RKO (cell line): ENCODE results near the gene TMEM131.
A peak's percentile ranks its signal among the peaks of the same experiment; 100 is the strongest.
"Not testable (repeated sequence)": the region's sequence is repeated elsewhere in the genome, so short reads cannot be mapped to it uniquely, and the experiment has no call there.

ENCODE experiments used
- DNase-seq: peaks from one replicate; pipeline ENCODE4 v3.0.0-alpha.2; 2016; ENCODE audit warnings: low spot score

TMEM131 gene

DNA sequence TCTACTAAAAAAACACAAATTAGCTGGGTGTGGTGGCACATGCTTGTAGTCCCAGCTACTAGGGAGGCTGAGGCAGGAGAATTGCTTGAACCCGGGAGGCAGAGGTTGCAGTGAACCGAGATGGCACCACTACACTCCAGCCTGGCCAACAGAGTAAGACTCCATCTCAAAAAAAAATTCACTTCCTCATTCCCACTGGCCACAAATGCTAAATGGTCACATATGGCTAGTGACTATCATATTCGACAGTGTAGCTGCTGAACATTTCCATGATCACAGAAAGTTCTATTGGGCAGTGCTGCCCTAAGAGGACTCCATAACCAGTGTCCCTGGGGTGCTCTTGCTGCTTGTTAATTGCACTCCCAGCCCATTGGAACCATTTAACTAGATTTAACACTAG is 26.3 kb upstream of the TMEM131 start:
- DNase-seq = not testable (repeated sequence)

DNA sequence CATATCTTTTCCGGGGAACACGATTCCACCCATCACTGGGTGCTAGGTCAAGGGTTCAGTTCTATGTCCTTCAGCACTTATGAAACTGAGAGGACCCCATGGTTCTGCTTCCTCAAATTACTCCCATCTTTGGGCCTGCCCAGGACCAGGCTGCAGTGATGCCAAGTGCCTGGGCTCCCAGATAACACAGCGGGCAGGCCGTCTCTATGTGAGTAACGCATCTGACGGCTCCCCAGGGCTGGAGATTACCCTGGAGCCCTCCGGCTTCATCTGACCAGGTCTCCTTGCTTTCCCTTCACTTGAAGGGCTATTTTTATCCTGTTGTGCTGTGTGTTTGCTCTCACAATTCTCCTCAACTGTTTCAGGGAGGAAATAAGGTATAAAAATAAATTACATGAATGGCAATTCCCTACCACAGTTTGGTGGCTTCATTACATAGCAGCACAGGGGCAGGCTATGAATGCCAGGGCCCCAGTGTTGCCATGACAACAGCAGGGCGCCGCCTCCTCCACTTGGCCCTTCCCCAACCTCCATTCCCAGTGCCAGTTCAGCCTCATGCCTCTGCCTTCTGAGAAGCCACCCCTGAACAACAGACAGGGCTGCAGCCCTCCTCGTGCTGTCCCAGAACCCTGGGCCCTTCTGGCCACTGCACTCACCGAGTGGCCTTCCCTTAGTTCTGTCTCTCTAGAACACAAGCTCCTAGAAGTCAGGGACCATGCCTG is 25.4 kb upstream of the TMEM131 start:
- DNase-seq = no peak

DNA sequence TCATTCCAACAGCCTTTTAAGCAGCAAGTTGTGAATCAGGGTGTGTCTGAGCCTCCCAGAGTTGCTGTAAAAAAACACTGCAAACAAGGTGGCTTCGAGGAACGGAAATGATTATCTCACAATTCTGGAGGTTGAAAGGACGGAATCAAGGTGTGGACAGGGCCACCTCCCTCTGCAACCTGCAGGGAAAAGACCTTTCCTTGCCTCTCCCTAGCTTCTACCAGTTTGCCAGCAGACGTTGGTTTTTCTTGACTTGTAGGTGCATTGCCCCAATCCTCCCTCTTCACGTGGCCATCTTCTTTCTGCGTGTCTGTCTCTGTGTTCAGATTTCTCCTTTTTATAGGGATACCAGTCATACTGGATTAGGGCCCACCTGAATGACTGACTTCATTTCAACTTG is 24.8 kb upstream of the TMEM131 start:
- DNase-seq = no peak

DNA sequence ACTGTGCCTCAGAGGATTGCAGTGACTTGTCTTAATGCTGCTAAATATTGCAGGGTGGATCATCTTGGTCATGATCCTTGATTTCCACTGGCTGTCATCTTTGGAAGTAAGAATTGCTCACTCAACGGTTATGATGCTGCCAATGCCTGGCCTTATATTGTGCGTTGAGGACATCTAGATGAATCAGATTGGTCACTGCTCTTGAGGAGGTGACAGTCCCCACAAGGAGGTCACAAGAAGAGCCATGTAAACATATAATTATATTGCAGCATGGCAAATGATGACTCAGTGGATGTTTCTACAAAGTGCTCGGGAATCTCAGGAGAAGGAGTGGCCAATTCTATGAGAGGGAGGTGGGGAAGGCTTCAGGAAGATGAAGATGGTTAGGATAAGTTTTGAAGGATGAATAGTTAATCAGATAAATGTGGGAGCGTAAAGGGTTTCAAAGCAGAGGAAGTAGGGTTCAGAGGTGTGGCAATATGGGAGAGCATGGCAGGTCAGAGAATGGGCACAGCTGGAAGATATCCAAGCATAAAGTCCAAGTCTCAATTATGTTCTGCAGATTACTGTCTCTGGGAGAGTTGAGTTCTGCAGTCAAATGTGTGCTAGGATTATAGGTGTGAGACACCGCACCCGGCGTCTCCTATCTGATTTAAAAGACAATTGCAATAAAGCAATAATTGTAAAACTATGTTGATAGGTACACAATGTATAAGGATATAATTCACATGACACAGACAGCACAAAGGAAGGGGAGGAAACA is 21.3 kb upstream of the TMEM131 start:
- DNase-seq = no peak

GRCh38 chr2:98015671-98016070 is 19.9 kb upstream of the TMEM131 start:
- no peak for DNase-seq

- DNase-seq = no peak
These were observed 18.6 kb upstream of the TMEM131 start for GRCh38 chr2:98014379-98014778.

GRCh38 chr2:98013407-98014042 is 17.8 kb upstream of the TMEM131 start:
- no peak for DNase-seq

- no peak for DNase-seq
These were observed 16.8 kb upstream of the TMEM131 start for GRCh38 chr2:98012561-98012991.

DNA sequence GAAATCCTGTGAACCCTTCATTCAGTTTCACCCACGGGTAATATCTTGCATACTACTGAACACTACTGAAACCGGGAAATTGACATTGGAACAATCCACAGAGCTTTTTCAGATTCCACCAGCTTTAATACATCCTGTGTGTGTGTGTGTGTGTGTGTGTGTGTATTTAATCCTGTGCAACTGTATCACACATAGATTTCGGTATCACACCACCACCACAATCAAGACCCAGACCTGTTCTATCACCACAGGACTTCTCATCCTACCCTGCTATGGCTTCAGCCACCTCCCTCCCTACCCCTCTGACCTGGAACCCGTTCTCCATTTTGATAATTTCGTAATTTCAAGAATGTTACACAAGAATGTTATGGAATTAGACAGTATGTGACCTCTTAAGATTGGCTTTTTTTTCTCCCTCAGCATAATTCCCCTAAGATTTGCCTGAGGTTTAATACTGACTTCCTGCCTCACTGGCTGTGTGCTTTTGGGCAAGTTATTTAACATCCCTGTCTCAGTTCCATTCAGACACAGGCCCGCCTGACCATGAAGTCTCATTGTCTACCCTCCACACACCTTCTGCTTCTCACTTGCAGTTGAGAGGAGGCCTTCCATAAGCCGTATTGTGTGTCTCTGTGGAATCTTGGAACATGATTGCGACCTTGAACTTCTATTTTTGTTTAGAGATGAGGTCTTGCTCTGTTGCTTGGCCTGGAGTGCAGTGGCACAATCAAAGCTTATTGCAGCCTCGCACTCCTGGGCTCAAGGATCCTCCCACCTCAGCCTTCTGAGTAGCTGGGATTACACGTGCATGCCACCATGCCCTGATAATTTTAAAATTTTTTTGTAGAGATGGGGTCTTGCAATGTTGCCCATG is 14.4 kb upstream of the TMEM131 start:
- no peak for DNase-seq

- no peak for DNase-seq
These were observed 12.7 kb upstream of the TMEM131 start for GRCh38 chr2:98008415-98008814.

DNA sequence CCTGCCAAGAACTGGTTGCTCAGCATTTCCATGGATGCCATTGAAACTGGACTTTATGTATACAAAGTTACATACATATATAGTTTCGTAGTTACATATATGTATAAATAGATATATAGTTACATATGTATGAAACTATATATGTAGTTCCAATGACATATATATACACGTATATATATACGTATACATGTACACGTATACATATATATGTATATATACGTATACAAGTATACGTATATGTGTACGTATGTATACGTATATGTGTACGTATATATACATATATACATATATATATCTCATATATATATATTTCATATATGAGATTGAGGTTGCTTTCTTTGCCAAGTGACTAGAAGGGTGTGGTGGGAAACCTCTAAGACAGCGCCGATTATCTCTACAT is 10.6 kb upstream of the TMEM131 start:
- DNase-seq = no peak

GRCh38 chr2:98004613-98005012 is 8.9 kb upstream of the TMEM131 start:
- DNase-seq = no peak

DNA sequence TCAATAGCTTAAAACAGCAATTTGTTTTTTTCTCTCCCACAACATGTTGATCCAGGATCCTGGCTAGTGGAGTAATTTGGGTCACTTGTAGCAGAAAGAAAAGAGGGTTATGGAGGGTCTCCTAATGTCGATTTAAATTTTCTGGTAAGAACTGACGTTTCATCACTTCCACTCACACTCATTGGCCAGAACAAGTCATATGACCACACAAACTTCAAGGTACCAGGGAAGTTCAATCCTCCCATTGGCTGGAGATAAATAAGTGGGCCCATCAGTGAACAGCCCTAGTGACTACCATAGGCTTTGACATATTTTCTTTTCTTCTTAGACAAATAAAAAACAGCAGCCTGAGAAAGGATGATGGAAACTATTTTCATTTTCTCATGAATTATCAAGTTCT is 8.3 kb upstream of the TMEM131 start:
- DNase-seq = no peak

DNA sequence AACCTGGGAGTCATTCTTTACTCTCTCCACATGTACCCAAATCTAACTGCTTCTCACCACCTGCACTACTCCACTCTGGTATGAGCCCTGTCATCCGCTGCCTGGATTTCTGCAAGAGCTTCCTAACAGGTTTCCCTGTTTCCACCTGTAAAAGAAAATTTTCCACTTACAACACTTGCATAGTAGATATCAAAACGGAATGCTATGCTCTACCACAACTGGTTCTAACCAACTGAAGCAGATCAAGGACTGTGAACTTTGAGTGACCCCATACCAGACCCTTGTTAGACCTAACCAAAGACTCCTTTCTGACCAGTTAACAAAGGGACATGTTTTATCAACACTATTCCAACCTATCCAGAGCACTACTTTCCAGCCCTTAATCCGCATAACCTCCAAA is 3.8 kb upstream of the TMEM131 start:
- DNase-seq = no peak

- no peak for DNase-seq
These were observed 2.8 kb upstream of the TMEM131 start for GRCh38 chr2:97998431-97999005.

- DNase-seq = no peak
These were observed 2.1 kb upstream of the TMEM131 start for GRCh38 chr2:97997784-97998392.

GRCh38 chr2:97996679-97997078 is 931 bp upstream of the TMEM131 start:
- no peak for DNase-seq

DNA sequence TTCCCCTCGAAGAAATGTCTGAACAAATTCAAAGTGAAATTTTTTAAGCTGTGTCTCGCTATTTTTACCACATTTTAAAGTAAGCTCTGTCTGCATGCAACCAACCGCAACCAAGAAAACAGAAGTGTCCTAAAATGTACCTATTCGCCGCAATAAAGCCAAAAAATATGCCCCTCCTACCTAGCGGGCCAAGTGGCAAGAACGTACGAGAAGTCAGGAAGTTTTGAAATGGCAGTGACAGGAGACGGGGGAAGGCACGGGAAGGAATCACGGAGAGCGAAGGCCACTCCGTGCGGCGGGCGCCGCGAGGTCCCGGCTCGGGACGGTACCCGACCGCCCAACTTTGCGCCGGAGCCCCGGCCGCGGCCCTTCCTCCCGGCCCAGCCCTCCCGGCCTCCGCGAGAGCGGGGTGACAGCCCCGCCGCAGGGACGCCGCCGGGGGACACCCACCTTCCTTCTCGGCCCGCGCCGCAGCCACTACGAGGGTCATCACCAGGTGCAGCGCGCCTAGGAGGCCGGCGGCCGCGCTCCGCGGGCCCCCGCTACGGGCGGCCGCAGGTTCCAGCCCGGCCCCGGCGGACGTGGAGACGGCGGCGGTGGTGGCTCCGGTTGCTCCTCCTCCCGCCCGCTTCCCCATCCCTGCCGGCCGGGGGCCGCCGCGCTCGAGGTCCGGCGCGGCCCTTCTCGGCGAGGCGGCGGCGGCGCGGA is 568 bp downstream of the TMEM131 start:
- DNase-seq = peak; percentile 53

DNA sequence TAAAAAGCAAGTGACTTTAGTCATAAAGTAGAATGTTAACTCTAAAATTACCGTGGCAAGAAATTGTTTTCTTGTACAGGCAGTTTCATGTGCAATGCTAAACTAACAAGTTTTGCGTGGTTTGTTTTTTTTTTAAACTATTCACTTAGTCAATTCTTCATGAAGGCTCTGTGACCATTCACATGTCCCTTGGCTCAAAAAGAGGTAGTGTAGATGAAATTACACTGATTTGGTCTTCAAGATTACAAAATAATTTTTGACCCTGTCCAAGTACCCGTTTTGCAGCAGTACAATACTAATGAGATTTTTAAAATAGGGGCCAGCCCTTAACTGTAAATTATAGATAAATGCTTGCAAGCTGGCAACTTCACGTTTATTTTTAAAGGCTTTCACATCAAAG is 1.3 kb downstream of the TMEM131 start:
- no peak for DNase-seq

GRCh38 chr2:97993926-97994325 is 1.8 kb downstream of the TMEM131 start:
- peak; percentile 44 for DNase-seq
